ENCODE data around the gene UBE4A. TPM values are rescaled to one million over a fixed set of nuclear protein-coding genes. Genes with fewer than 3 reads are reported as not detected.

Gene UBE4A
- total and polyA plus RNA-seq, 8 donors: 3.5 to 68.8 (median 25.7) TPM

GRCh38 chr11:118321386-118322082, 37.9 kb upstream of the UBE4A start:
- 23 to 52% (median 40%) methylated on average over 5 of the region's 5 CpGs for WGBS, 5 donors
- Histone ChIP-seq H3K9me3 (no peaks in the 10 kb centered on the region), H3K27ac (peak overlapping the region in 3 of 5 donors; percentile 10 to 60 (median 26)), H3K4me1 (peaks cover 3 to 43% (median 23%) of the 10 kb centered on the region in 4 donors), H3K36me3 (no peaks in the 10 kb centered on the region), H3K4me3 (no peak overlapping the region), H3K27me3 (peaks cover 0 to 10% (median 0%) of the 10 kb centered on the region in 3 donors)
- TF ChIP-seq, protein P1, sequence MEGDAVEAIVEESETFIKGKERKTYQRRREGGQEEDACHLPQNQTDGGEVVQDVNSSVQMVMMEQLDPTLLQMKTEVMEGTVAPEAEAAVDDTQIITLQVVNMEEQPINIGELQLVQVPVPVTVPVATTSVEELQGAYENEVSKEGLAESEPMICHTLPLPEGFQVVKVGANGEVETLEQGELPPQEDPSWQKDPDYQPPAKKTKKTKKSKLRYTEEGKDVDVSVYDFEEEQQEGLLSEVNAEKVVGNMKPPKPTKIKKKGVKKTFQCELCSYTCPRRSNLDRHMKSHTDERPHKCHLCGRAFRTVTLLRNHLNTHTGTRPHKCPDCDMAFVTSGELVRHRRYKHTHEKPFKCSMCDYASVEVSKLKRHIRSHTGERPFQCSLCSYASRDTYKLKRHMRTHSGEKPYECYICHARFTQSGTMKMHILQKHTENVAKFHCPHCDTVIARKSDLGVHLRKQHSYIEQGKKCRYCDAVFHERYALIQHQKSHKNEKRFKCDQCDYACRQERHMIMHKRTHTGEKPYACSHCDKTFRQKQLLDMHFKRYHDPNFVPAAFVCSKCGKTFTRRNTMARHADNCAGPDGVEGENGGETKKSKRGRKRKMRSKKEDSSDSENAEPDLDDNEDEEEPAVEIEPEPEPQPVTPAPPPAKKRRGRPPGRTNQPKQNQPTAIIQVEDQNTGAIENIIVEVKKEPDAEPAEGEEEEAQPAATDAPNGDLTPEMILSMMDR (IDR thresholded peaks at IDR 0.05): no peak
- TF ChIP-seq POLR2A (IDR thresholded peaks at IDR 0.05): no peak
- TF ChIP-seq POLR2AphosphoS5 (IDR thresholded peaks at IDR 0.05): peak in 2 of 3 donors; percentile 14 to 37
- no peak for TF ChIP-seq EP300 (IDR thresholded peaks at IDR 0.05)
- peak in 1 of 2 donors; percentile 49 for DNase-seq
- intact Hi-C loops (cut with DNase I; ENCODE audit: low total_unique reads): no loop called here

- intact Hi-C loops (cut with DNase I; ENCODE audit: low total_unique reads): no loop called here
- TF ChIP-seq POLR2AphosphoS5 (IDR thresholded peaks at IDR 0.05) (no peak), POLR2A (IDR thresholded peaks at IDR 0.05) (no peak), EP300 (IDR thresholded peaks at IDR 0.05) (no peak)
- TF ChIP-seq, protein P1 (IDR thresholded peaks at IDR 0.05): no peak
- Histone ChIP-seq H3K27me3 (no peaks in the 10 kb centered on the region), H3K4me1 (peaks cover 0 to 31% (median 15%) of the 10 kb centered on the region in 4 donors), H3K27ac (peak overlapping the region in 1 of 5 donors; percentile 0), H3K36me3 (no peaks in the 10 kb centered on the region), H3K9me3 (no peaks in the 10 kb centered on the region), H3K4me3 (no peak overlapping the region)
- DNase-seq: no peak
- WGBS, 5 donors: 94 to 98% (median 95%) methylated on average over 16 to 19 of the region's 19 CpGs
These were observed 36.7 kb upstream of the UBE4A start for GRCh38 chr11:118322721-118323120.

DNA sequence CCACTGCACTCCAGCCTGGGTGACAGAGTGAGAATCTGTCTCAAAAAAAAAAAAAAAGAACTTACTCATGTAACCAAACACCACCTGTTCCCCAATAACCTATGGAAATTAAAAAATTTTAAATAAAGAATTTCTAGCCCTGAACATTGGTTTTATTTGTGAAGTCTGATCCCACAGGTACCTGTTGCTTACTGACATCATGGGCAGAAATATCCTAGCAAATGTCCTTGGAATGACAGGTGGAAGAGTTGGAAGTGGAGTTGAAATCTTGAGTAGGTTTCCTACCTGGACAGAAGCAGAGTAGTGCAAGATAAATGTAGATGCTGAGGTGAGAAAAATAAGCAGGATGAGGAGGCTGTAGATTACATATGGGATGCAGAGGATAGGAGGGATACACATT, 34.1 kb upstream of the UBE4A start:
- no peaks in the 10 kb centered on the region for H3K27me3 ChIP-seq
- H3K4me3 ChIP-seq: no peak overlapping the region
- no peak for TF ChIP-seq POLR2A (IDR thresholded peaks at IDR 0.05)
- no peak for TF ChIP-seq EP300 (IDR thresholded peaks at IDR 0.05)
- TF ChIP-seq, protein P1 (IDR thresholded peaks at IDR 0.05): no peak
- no peak for TF ChIP-seq POLR2AphosphoS5 (IDR thresholded peaks at IDR 0.05)
- H3K4me1 ChIP-seq: peaks cover 0 to 15% (median 7%) of the 10 kb centered on the region in 4 donors
- H3K27ac ChIP-seq: no peak overlapping the region
- no peaks in the 10 kb centered on the region for H3K9me3 ChIP-seq
- no peaks in the 10 kb centered on the region for H3K36me3 ChIP-seq
- no peak for DNase-seq
- intact Hi-C loops (cut with DNase I; ENCODE audit: low total_unique reads): no loop called here

- Histone ChIP-seq H3K27me3 (no peaks in the 10 kb centered on the region), H3K36me3 (no peaks in the 10 kb centered on the region), H3K4me1 (no peaks in the 10 kb centered on the region), H3K9me3 (no peaks in the 10 kb centered on the region), H3K4me3 (no peak overlapping the region), H3K27ac (no peak overlapping the region)
- DNase-seq: no peak
- intact Hi-C loops (cut with DNase I; ENCODE audit: low total_unique reads): no loop called here
- no peak for TF ChIP-seq EP300 (IDR thresholded peaks at IDR 0.05)
- TF ChIP-seq, protein P1 (IDR thresholded peaks at IDR 0.05): no peak
- no peak for TF ChIP-seq POLR2A (IDR thresholded peaks at IDR 0.05)
- TF ChIP-seq POLR2AphosphoS5 (IDR thresholded peaks at IDR 0.05): no peak
These were observed 30.7 kb upstream of the UBE4A start for GRCh38 chr11:118328745-118329144.
